A549 (cell line): ENCODE data around the gene TBX10. TPM values are rescaled to one million over a fixed set of nuclear protein-coding genes. Genes with fewer than 3 reads are reported as not detected.

Experiments used
- ATAC-seq, 2 experiments: fragments of 200-7000 bp in 1 of 2; fragments of >200 bp in 1 of 2; cut with Nextera tagmentation in 1 of 2; cut with Tn5 transposase in 1 of 2; 3 replicates each; pipeline versions ENCODE4 v1.8.0 to v1.9.1; 2018 to 2020; ENCODE audit warnings: mild to moderate bottlenecking in 1 of 2, moderate library complexity in 1 of 2
- CTCF ChIA-PET: fragments of 300-600 bp; sonication (Branson Sonifier 250); formaldehyde crosslinking; extraction: SDS; loops from one replicate; lab custom pipeline; 2021; ENCODE audit warnings: antibody characterized with exemption, inconsistent platforms; lab: Yijun Ruan, JAX
- POLR2A ChIA-PET: fragments of 350-600 bp; formaldehyde crosslinking; extraction: SDS; loops from one replicate; lab custom pipeline; 2021; ENCODE audit warnings: antibody characterized with exemption, inconsistent platforms; lab: Yijun Ruan, JAX
- DNase-seq, 2 experiments: peaks; one replicate each; pipeline versions ENCODE4 v3.0.0 to v3.0.0-alpha.2; 2011 to 2016; ENCODE audit warnings: low read depth in 1 of 2, low spot score in 1 of 2
- FAIRE-seq: peaks from 2 replicates; lab custom pipeline; 2011; peaks lifted over from hg19 to GRCh38; lab: Jason Lieb, UNC
- H3K27ac ChIP-seq, 2 experiments: fragments of >200 bp; sonication (Bioruptor Twin); formaldehyde crosslinking; 3 replicates each; pipeline ENCODE4 v1.5.1; 2016 to 2017
- H3K4me1 ChIP-seq: fragments of >200 bp; sonication (Bioruptor Twin); formaldehyde crosslinking; 3 replicates; pipeline ENCODE4 v1.6.1; 2016
- H3K4me2 ChIP-seq: fragments of >200 bp; sonication (Bioruptor Twin); formaldehyde crosslinking; 3 replicates; pipeline ENCODE4 v1.6.1; 2016
- H3K4me3 ChIP-seq: fragments of >200 bp; sonication (Bioruptor Twin); formaldehyde crosslinking; 3 replicates; pipeline ENCODE4 v1.5.1; 2016
- H3K9me3 ChIP-seq: fragments of >200 bp; sonication (Bioruptor Twin); formaldehyde crosslinking; 3 replicates; pipeline ENCODE4 v1.6.1; 2016
- BCL3 ChIP-seq: fragments of >200 bp; sonication (Bioruptor Twin); formaldehyde crosslinking; IDR thresholded peaks from 3 replicates; pipeline ENCODE4 v1.6.1; 2016
- CHD4 ChIP-seq: fragments of 200-600 bp; sonication (generic); IDR thresholded peaks from 2 replicates; pipeline ENCODE4 v1.6.1; 2016; ENCODE audit warnings: antibody characterized with exemption, mild to moderate bottlenecking, borderline replicate concordance
- CTCF ChIP-seq: fragments of >200 bp; sonication (Bioruptor Twin); formaldehyde crosslinking; IDR thresholded peaks from 3 replicates; pipeline ENCODE4 v1.5.1; 2016
- ELK1 ChIP-seq: fragments of 150-350 bp; IDR thresholded peaks from 2 replicates; pipeline ENCODE4 v1.6.1; 2014; ENCODE audit warnings: low read depth, mild to moderate bottlenecking, low read length
- EP300 ChIP-seq, 2 experiments: fragments of >200 bp; sonication (Bioruptor Twin); formaldehyde crosslinking; IDR thresholded peaks; 2 replicates in 1 of 2; 3 replicates in 1 of 2; pipeline ENCODE4 v1.6.1; 2016 to 2017
- ESRRA ChIP-seq: fragments of 150-350 bp; IDR thresholded peaks from 2 replicates; pipeline ENCODE4 v1.6.1; 2014; ENCODE audit warnings: mild to moderate bottlenecking, low read length, borderline replicate concordance
- HMGXB4 ChIP-seq: fragments of 250-450 bp; sonication (Bioruptor Pico); IDR thresholded peaks from 2 replicates; pipeline ENCODE4 v1.5.0; 2021; ENCODE audit warnings: mild to moderate bottlenecking, moderate library complexity, borderline replicate concordance
- HOXB13 ChIP-seq: fragments of 250-450 bp; sonication (Bioruptor Pico); IDR thresholded peaks from 2 replicates; pipeline ENCODE4 v1.5.0; 2020; ENCODE audit warnings: low read depth, mild to moderate bottlenecking, moderate library complexity
- HOXB5 ChIP-seq: fragments of 250-450 bp; sonication (Bioruptor Pico); IDR thresholded peaks from 2 replicates; pipeline ENCODE4 v1.5.0; 2020; ENCODE audit warnings: mild to moderate bottlenecking, moderate library complexity
- JUN ChIP-seq, 2 experiments: fragments of >200 bp; sonication (Bioruptor Twin); formaldehyde crosslinking; IDR thresholded peaks; 2 replicates in 1 of 2; 3 replicates in 1 of 2; pipeline ENCODE4 v1.6.1; 2016 to 2017
- KDM1A ChIP-seq: fragments of 200-600 bp; sonication (generic); IDR thresholded peaks from 2 replicates; pipeline ENCODE4 v1.6.1; 2016; ENCODE audit warnings: low read depth, mild to moderate bottlenecking
- MAZ ChIP-seq: fragments of 150-350 bp; IDR thresholded peaks from 2 replicates; pipeline ENCODE4 v1.6.1; 2014; ENCODE audit warnings: antibody characterized with exemption, low read depth, low read length, borderline replicate concordance
- MYC ChIP-seq: IDR thresholded peaks from 2 replicates; pipeline ENCODE4 v1.6.1; 2012; ENCODE audit warnings: mild to moderate bottlenecking, inconsistent platforms, low read length, improper control_type of control experiment, borderline replicate concordance
- NR3C1 ChIP-seq: fragments of >200 bp; sonication (Bioruptor Twin); formaldehyde crosslinking; IDR thresholded peaks from 3 replicates; pipeline ENCODE4 v1.6.1; 2017
- PHF8 ChIP-seq: fragments of 200-600 bp; sonication (generic); IDR thresholded peaks from 2 replicates; pipeline ENCODE4 v1.6.1; 2016; ENCODE audit warnings: low read depth, mild to moderate bottlenecking, antibody characterized with exemption, moderate library complexity, borderline replicate concordance
- POLR2A ChIP-seq: IDR thresholded peaks from 2 replicates; pipeline ENCODE4 v1.6.1; 2012; ENCODE audit warnings: mild to moderate bottlenecking, low read length
- POLR2AphosphoS2 ChIP-seq: conservative IDR thresholded peaks from 2 replicates; pipeline ENCODE4 v1.6.1; 2012; ENCODE audit warnings: low read length, improper control_type of control experiment, inconsistent platforms
- RARB ChIP-seq: fragments of 250-450 bp; sonication (Bioruptor Pico); IDR thresholded peaks from 2 replicates; pipeline ENCODE4 v1.8.0; 2021; ENCODE audit warnings: mild to moderate bottlenecking, moderate library complexity
- RNF2 ChIP-seq: fragments of 200-600 bp; sonication (generic); IDR thresholded peaks from 2 replicates; pipeline ENCODE4 v1.6.1; 2016; ENCODE audit warnings: low read depth, mild to moderate bottlenecking, antibody characterized with exemption, moderate library complexity, borderline replicate concordance
- SREBF2 ChIP-seq: fragments of 450-650 bp; IDR thresholded peaks from 2 replicates; pipeline ENCODE4 v1.6.1; 2014; ENCODE audit warnings: mild to moderate bottlenecking, moderate library complexity
- TFCP2L1 ChIP-seq: fragments of 250-450 bp; sonication (Bioruptor Pico); IDR thresholded peaks from 2 replicates; pipeline ENCODE4 v1.5.0; 2021; ENCODE audit warnings: mild to moderate bottlenecking
- ZFP36 ChIP-seq: fragments of 450-650 bp; IDR thresholded peaks from 2 replicates; pipeline ENCODE4 v1.6.1; 2014; ENCODE audit warnings: borderline replicate concordance; ENCODE audit not compliant: partially characterized antibody
- ZNF302 ChIP-seq: fragments of 250-450 bp; sonication (Bioruptor Pico); IDR thresholded peaks from 2 replicates; pipeline ENCODE4 v1.9.0; 2021; ENCODE audit warnings: inconsistent platforms, mild to moderate bottlenecking, moderate library complexity
- WGBS: methylation state at CpG from one replicate; pipeline ENCODE4 v1.1.6; 2017; ENCODE audit errors: missing lambda C conversion rate; 5-methylcytosine and 5-hydroxymethylcytosine counted together
- polyA plus RNA-seq, 4 experiments: library from polyadenylated mRNA; depleted of rRNA in 3 of 4; stranded (reverse); fragments of >200 nt; fragmentation: RNase III in 1 of 4; extraction: RNeasy Plus Mini Kit Qiagen cat#74134 plus additional on column Dnase treatment in 1 of 4; gene quantifications; 2 replicates in 3 of 4; 3 replicates in 1 of 4; pipeline ENCODE4 v1.2.3, GENCODE V29; 2011 to 2017

TBX10 gene
- polyA plus RNA-seq, 2 of the 4 experiments (the other 2 are of a cell fraction), result not detected

GRCh38 chr11:67612751-67613150 lies 26.8 kb downstream of the TBX10 start:
- FAIRE-seq, result no peak
- TF ChIP-seq CHD4, result no peak
- Histone ChIP-seq H3K4me2 (no peak overlapping the region), H3K9me3 (no peaks in the 10 kb centered on the region), H3K4me3 (no peak overlapping the region), H3K4me1 (peaks cover 5% of the 10 kb centered on the region; the same call in 1 of the 3 replicates), H3K27ac (no peak overlapping the region)
- CTCF ChIA-PET, result interaction anchor here (0.9 to 10.2 kb wide), 9 partner anchors 16 to 290 kb away, joined by 3 to 181 read pairs (median 5); partner anchors contain the start of genes GSTP1 and NUDT8
- POLR2A ChIA-PET, result no interaction called here
- no peak for DNase-seq
- 97% methylated on average over 9 of the region's 13 CpGs for WGBS
- no peak for ATAC-seq

GRCh38 chr11:67611704-67612587 lies 27.6 kb downstream of the TBX10 start:
- peaks cover 9% of the 10 kb centered on the region; the same call in 1 of the 3 replicates for H3K4me1 ChIP-seq
- no peak for TF ChIP-seq KDM1A
- TF ChIP-seq ZFP36, result no peak
- no peak for TF ChIP-seq EP300 (IDR thresholded peaks at IDR 0.05)
- TF ChIP-seq CHD4, result no peak
- no peak for TF ChIP-seq MAZ
- TF ChIP-seq POLR2AphosphoS2, result no peak
- TF ChIP-seq MYC, result no peak
- TF ChIP-seq PHF8, result no peak
- TF ChIP-seq HMGXB4, result no peak
- no peak for TF ChIP-seq ESRRA
- no peaks in the 10 kb centered on the region for H3K9me3 ChIP-seq
- no peak overlapping the region for H3K4me2 ChIP-seq
- ATAC-seq (no peak), DNase-seq (no peak), FAIRE-seq (no peak)
- no peak overlapping the region for H3K4me3 ChIP-seq
- no peak overlapping the region for H3K27ac ChIP-seq
- ChIA-PET CTCF (interaction anchor here (0.9 to 10.2 kb wide), 6 partner anchors 17 to 182 kb away, joined by 3 to 181 read pairs (median 4); partner anchors contain the start of genes GSTP1 and NUDT8), POLR2A (no interaction called here)
- WGBS, result 94% methylated on average over 32 of the region's 37 CpGs

- FAIRE-seq (no peak), ATAC-seq (no peak), DNase-seq (no peak)
- Histone ChIP-seq H3K4me1 (peaks cover 11% of the 10 kb centered on the region), H3K9me3 (no peaks in the 10 kb centered on the region), H3K4me2 (no peak overlapping the region), H3K4me3 (no peak overlapping the region), H3K27ac (no peak overlapping the region)
- 93% methylated on average over 11 of the region's 14 CpGs for WGBS
- ChIA-PET CTCF (interaction anchor here (1.3 to 10.2 kb wide), 2 partner anchors 18 to 37 kb away, joined by 5 to 181 read pairs; partner anchors contain the start of gene NUDT8), POLR2A (no interaction called here)
- TF ChIP-seq HOXB13 (CRISPR knock-in tag) (no peak), HOXB5 (CRISPR knock-in tag) (no peak), SREBF2 (no peak), EP300 (IDR thresholded peaks at IDR 0.05) (no peak), NR3C1 (no peak), ZNF302 (CRISPR knock-in tag) (no peak), BCL3 (no peak), POLR2A (no peak), POLR2AphosphoS2 (no peak), CTCF (no peak), HMGXB4 (no peak), JUN (IDR thresholded peaks at IDR 0.05) (no peak), ZFP36 (no peak), RARB (CRISPR knock-in tag) (no peak), ELK1 (no peak), RNF2 (no peak), TFCP2L1 (CRISPR knock-in tag) (no peak)
These were observed 28.4 kb downstream of the TBX10 start for GRCh38 chr11:67611165-67611564.
